ENCODE data around the gene KCNAB1.

KCNAB1 gene

GRCh38 chr3:156106721-156107373, 13.5 kb upstream of the KCNAB1 start:
- no peak for TF ChIP-seq CTCF (IDR thresholded peaks at IDR 0.05)

- no peak for TF ChIP-seq CTCF (IDR thresholded peaks at IDR 0.05)
These were observed 12.9 kb upstream of the KCNAB1 start for GRCh38 chr3:156107504-156107903.

- no peak for TF ChIP-seq CTCF (IDR thresholded peaks at IDR 0.05)
These were observed 11.8 kb upstream of the KCNAB1 start for GRCh38 chr3:156108616-156109015.

- no peak for TF ChIP-seq CTCF (IDR thresholded peaks at IDR 0.05)
These were observed 10.4 kb upstream of the KCNAB1 start for GRCh38 chr3:156109989-156110388.

- no peak for TF ChIP-seq CTCF (IDR thresholded peaks at IDR 0.05)
These were observed 6.1 kb downstream of the KCNAB1 start for GRCh38 chr3:156126467-156126866.

GRCh38 chr3:156131241-156131640, 10.9 kb downstream of the KCNAB1 start:
- TF ChIP-seq CTCF (IDR thresholded peaks at IDR 0.05), result no peak

GRCh38 chr3:156131799-156132198, 11.4 kb downstream of the KCNAB1 start:
- no peak for TF ChIP-seq CTCF (IDR thresholded peaks at IDR 0.05)

- TF ChIP-seq CTCF (IDR thresholded peaks at IDR 0.05), result no peak
These were observed 11.9 kb downstream of the KCNAB1 start for GRCh38 chr3:156132313-156132712.
